IMR-90 (cell line): ENCODE measurements around the gene TVP23A. TPM values are rescaled to one million over a fixed set of nuclear protein-coding genes. Genes with fewer than 3 reads are reported as not detected.

Experiments
- ATAC-seq: fragments of 200-7000 bp; cut with Tn5 transposase; 2 replicates; pipeline ENCODE4 v1.9.1; 2020; ENCODE audit warnings: low read depth, mild to moderate bottlenecking, moderate library complexity
- BruUV-seq: library from RNA; stranded (reverse); fragments of 400-500 nt; replicated peaks from 2 replicates; lab custom pipeline; 2021; lab: Mats Ljungman, UMichigan
- CTCF ChIA-PET: fragments of 300-600 bp; formaldehyde crosslinking; extraction: SDS; loops from one replicate; lab custom pipeline; 2021; ENCODE audit warnings: antibody characterized with exemption; lab: Yijun Ruan, JAX
- POLR2A ChIA-PET: fragments of 300-600 bp; sonication (Branson Sonifier 250); formaldehyde crosslinking; loops from one replicate; lab custom pipeline; 2022; ENCODE audit warnings: antibody characterized with exemption; ENCODE audit not compliant: unreplicated experiment; lab: Charles Lee
- DNase-seq: peaks from one replicate; pipeline ENCODE4 v3.0.0; 2013
- H2AFZ ChIP-seq: replicated peaks from 2 replicates; pipeline ENCODE3; 2013; ENCODE audit warnings: low read length, mild to moderate bottlenecking; ENCODE audit not compliant: poor library complexity
- H2AK5ac ChIP-seq: 2 replicates; pipeline ENCODE4 v1.6.1; 2013; ENCODE audit warnings: low read depth, low read length, inconsistent platforms
- H2AK9ac ChIP-seq: replicated peaks from 2 replicates; pipeline ENCODE3; 2013; ENCODE audit warnings: mild to moderate bottlenecking, low read depth, low read length, moderate library complexity; ENCODE audit not compliant: poor library complexity
- H2BK120ac ChIP-seq: 2 replicates; pipeline ENCODE4 v1.6.1; 2013; ENCODE audit warnings: low read depth, low read length, inconsistent platforms
- H2BK15ac ChIP-seq: 3 replicates; pipeline ENCODE4 v1.6.1; 2013; ENCODE audit warnings: low read depth, low read length, inconsistent platforms
- H2BK20ac ChIP-seq: 2 replicates; pipeline ENCODE4 v1.6.1; 2013; ENCODE audit warnings: low read depth, mild to moderate bottlenecking, inconsistent platforms, low read length, moderate library complexity
- H2BK5ac ChIP-seq: 2 replicates; pipeline ENCODE4 v1.6.1; 2013; ENCODE audit warnings: mild to moderate bottlenecking, low read depth, low read length, inconsistent platforms; ENCODE audit not compliant: poor library complexity, severe bottlenecking
- H3K14ac ChIP-seq: replicated peaks from 2 replicates; pipeline ENCODE4 v1.6.1; 2013; ENCODE audit warnings: low read depth, low read length, inconsistent platforms
- H3K18ac ChIP-seq: 2 replicates; pipeline ENCODE4 v1.6.1; 2013; ENCODE audit warnings: low read depth, low read length, control low read depth
- H3K23ac ChIP-seq: 2 replicates; pipeline ENCODE4 v1.6.1; 2013; ENCODE audit warnings: low read depth, low read length, inconsistent platforms
- H3K27ac ChIP-seq: 2 replicates; pipeline ENCODE4 v1.5.1; 2013; ENCODE audit warnings: mild to moderate bottlenecking, control low read depth, low read length; ENCODE audit not compliant: insufficient read depth
- H3K27me3 ChIP-seq: 2 replicates; pipeline ENCODE4 v1.6.1; 2013; ENCODE audit warnings: low read length; ENCODE audit not compliant: control insufficient read depth, insufficient read depth
- H3K36me3 ChIP-seq: 2 replicates; pipeline ENCODE4 v1.6.1; 2013; ENCODE audit warnings: low read length, mixed read lengths; ENCODE audit not compliant: control insufficient read depth, insufficient read depth
- H3K4ac ChIP-seq: 2 replicates; pipeline ENCODE4 v1.6.1; 2013; ENCODE audit warnings: low read depth, low read length, inconsistent platforms
- H3K4me1 ChIP-seq: 2 replicates; pipeline ENCODE4 v1.6.1; 2013; ENCODE audit warnings: low read length, mixed read lengths; ENCODE audit not compliant: control insufficient read depth, insufficient read depth
- H3K4me2 ChIP-seq: 2 replicates; pipeline ENCODE4 v1.6.1; 2013; ENCODE audit warnings: low read depth, mild to moderate bottlenecking, control low read depth, low read length, moderate library complexity
- H3K4me3 ChIP-seq: 2 replicates; pipeline ENCODE4 v1.5.1; 2013; ENCODE audit warnings: low read depth, mild to moderate bottlenecking, control low read depth, low read length, moderate library complexity; ENCODE audit not compliant: insufficient read depth
- H3K56ac ChIP-seq: 2 replicates; pipeline ENCODE4 v1.6.1; 2013; ENCODE audit warnings: low read length, inconsistent platforms; ENCODE audit not compliant: insufficient read depth; ENCODE audit errors: extremely low read depth
- H3K79me1 ChIP-seq, 2 experiments: 2 replicates each; pipeline ENCODE4 v1.6.1; 2013; ENCODE audit warnings: low read length in 2 of 2, inconsistent platforms in 1 of 2, low read depth in 1 of 2
- H3K9ac ChIP-seq: 2 replicates; pipeline ENCODE4 v1.6.1; 2013; ENCODE audit warnings: low read depth, low read length, control low read depth
- H3K9me1 ChIP-seq: 2 replicates; pipeline ENCODE4 v1.6.1; 2013; ENCODE audit warnings: low read length, inconsistent platforms; ENCODE audit not compliant: insufficient read depth
- H3K9me3 ChIP-seq: 2 replicates; pipeline ENCODE4 v1.6.1; 2013; ENCODE audit warnings: low read length; ENCODE audit not compliant: control insufficient read depth, insufficient read depth
- H4K20me1 ChIP-seq: 2 replicates; pipeline ENCODE4 v1.6.1; 2013; ENCODE audit warnings: low read length, inconsistent platforms; ENCODE audit not compliant: insufficient read depth
- H4K5ac ChIP-seq: 2 replicates; pipeline ENCODE4 v1.6.1; 2013; ENCODE audit warnings: mild to moderate bottlenecking, low read depth, low read length, control low read depth
- H4K8ac ChIP-seq, 2 experiments: 2 replicates each; pipeline ENCODE4 v1.6.1; 2013; ENCODE audit warnings: low read depth in 2 of 2, low read length in 2 of 2, control low read depth in 1 of 2, inconsistent platforms in 1 of 2
- H4K91ac ChIP-seq: 2 replicates; pipeline ENCODE4 v1.6.1; 2013; ENCODE audit warnings: low read depth, low read length, inconsistent platforms; ENCODE audit not compliant: insufficient read depth
- BHLHE40 ChIP-seq: fragments of 150-350 bp; IDR thresholded peaks from 2 replicates; pipeline ENCODE4 v1.6.1; 2016; ENCODE audit warnings: mild to moderate bottlenecking, low read depth, low read length
- CEBPB ChIP-seq: IDR thresholded peaks from 2 replicates; pipeline ENCODE4 v1.6.1; 2012; ENCODE audit warnings: low read depth, low read length, improper control_type of control experiment
- CHD1 ChIP-seq: IDR thresholded peaks from 2 replicates; pipeline ENCODE4 v1.6.1; 2012; ENCODE audit warnings: low read depth, low read length, improper control_type of control experiment
- CTCF ChIP-seq: conservative IDR thresholded peaks from 2 replicates; pipeline ENCODE4 v1.5.1; 2012; ENCODE audit warnings: mild to moderate bottlenecking, low read depth, low read length, improper control_type of control experiment
- ELK1 ChIP-seq: fragments of 150-350 bp; IDR thresholded peaks from 2 replicates; pipeline ENCODE4 v1.6.1; 2016; ENCODE audit warnings: low read depth, mild to moderate bottlenecking, low read length, moderate library complexity, borderline replicate concordance
- FOS ChIP-seq: fragments of 150-350 bp; IDR thresholded peaks from 2 replicates; pipeline ENCODE4 v1.6.1; 2016; ENCODE audit warnings: low read depth, low read length
- MAFK ChIP-seq: IDR thresholded peaks from 2 replicates; pipeline ENCODE4 v1.6.1; 2012; ENCODE audit warnings: low read depth, low read length, improper control_type of control experiment
- MAZ ChIP-seq: IDR thresholded peaks from 2 replicates; pipeline ENCODE4 v1.6.1; 2012; ENCODE audit warnings: low read depth, mild to moderate bottlenecking, low read length, improper control_type of control experiment, moderate library complexity, borderline replicate concordance
- MXI1 ChIP-seq: IDR thresholded peaks from 2 replicates; pipeline ENCODE4 v1.6.1; 2012; ENCODE audit warnings: low read depth, mild to moderate bottlenecking, low read length, moderate library complexity, borderline replicate concordance
- POLR2A ChIP-seq: IDR thresholded peaks from 2 replicates; pipeline ENCODE4 v1.6.1; 2012; ENCODE audit warnings: mild to moderate bottlenecking, low read depth, low read length
- RAD21 ChIP-seq: IDR thresholded peaks from 2 replicates; pipeline ENCODE4 v1.6.1; 2012; ENCODE audit warnings: low read length, improper control_type of control experiment
- RCOR1 ChIP-seq: IDR thresholded peaks from 2 replicates; pipeline ENCODE4 v1.6.1; 2012; ENCODE audit warnings: mild to moderate bottlenecking, low read length, improper control_type of control experiment; ENCODE audit not compliant: insufficient replicate concordance
- RFX5 ChIP-seq: IDR thresholded peaks from 2 replicates; pipeline ENCODE4 v1.8.0; 2012; ENCODE audit warnings: low read depth, mild to moderate bottlenecking, low read length, moderate library complexity
- SMC3 ChIP-seq: fragments of 150-350 bp; IDR thresholded peaks from 2 replicates; pipeline ENCODE4 v1.6.1; 2016; ENCODE audit warnings: low read depth, mild to moderate bottlenecking, antibody characterized with exemption, low read length, moderate library complexity
- USF2 ChIP-seq: fragments of 150-350 bp; IDR thresholded peaks from 2 replicates; pipeline ENCODE4 v1.6.1; 2017; ENCODE audit warnings: mild to moderate bottlenecking, antibody characterized with exemption, low read length, low read depth
- WGBS, 2 experiments: methylation state at CpG; one replicate each; pipeline versions ENCODE4 v1.1.5 to v1.1.7; 2013; ENCODE audit warnings: missing lambda C conversion rate in 2 of 2; ENCODE audit not compliant: insufficient read length in 1 of 2; ENCODE audit errors: extremely low coverage in 2 of 2; 5-methylcytosine and 5-hydroxymethylcytosine counted together
- dilution Hi-C: fragments of 300-500 bp; cut with HindIII; formaldehyde crosslinking; loops from one replicate; pipeline ENCODE4 v1.14.3; 2018; ENCODE audit warnings: low sequenced_read_pairs; ENCODE audit not compliant: unreplicated experiment
- in situ Hi-C: fragments of 300-500 bp; cut with MboI; formaldehyde crosslinking; loops from 3 replicates; pipeline ENCODE4 v1.14.3; 2019; ENCODE audit warnings: low sequenced_read_pairs, inconsistent platforms, mixed read lengths
- intact Hi-C: fragments of 100-400 bp; cut with micrococcal nuclease; formaldehyde crosslinking; loops from 2 replicates; pipeline ENCODE4 v1.10.0; 2022
- polyA plus RNA-seq, 3 experiments: library from polyadenylated mRNA; depleted of rRNA; stranded (reverse); fragments of >200 nt; gene quantifications; 2 replicates each; pipeline ENCODE4 v1.2.3, GENCODE V29; 2012; ENCODE audit warnings: low replicate concordance in 1 of 3
- total RNA-seq: library from RNA; depleted of rRNA; stranded (reverse); fragments of >200 nt; gene quantifications from 2 replicates; pipeline ENCODE4 v1.2.3, GENCODE V29; 2012

TVP23A gene
- total and polyA plus RNA-seq, 2 of the 4 experiments (the other 2 are of a cell fraction), result not detected

GRCh38 chr16:10833271-10833670 is 14.7 kb upstream of the TVP23A start:
- intact Hi-C loops, result no loop called here
- Histone ChIP-seq H3K79me1 (no peaks in the 10 kb centered on the region), H3K4ac (no peak overlapping the region), H3K4me3 (no peak overlapping the region), H2BK120ac (no peak overlapping the region), H3K9ac (no peak overlapping the region), H3K23ac (no peak overlapping the region), H4K5ac (no peak overlapping the region), H2BK15ac (no peak overlapping the region), H3K4me1 (peaks cover 8% of the 10 kb centered on the region; the same call in 1 of the 2 replicates), H3K56ac (no peak overlapping the region), H3K4me2 (no peak overlapping the region), H3K9me1 (no peaks in the 10 kb centered on the region), H3K36me3 (no peaks in the 10 kb centered on the region), H2BK20ac (no peak overlapping the region), H2BK5ac (no peak overlapping the region), H4K8ac (no peak overlapping the region), H4K20me1 (no peaks in the 10 kb centered on the region), H3K27ac (no peak overlapping the region), H3K9me3 (no peaks in the 10 kb centered on the region), H3K14ac (no peak overlapping the region), H2AK9ac (no peak overlapping the region), H4K91ac (no peak overlapping the region), H2AFZ (no peak overlapping the region), H3K27me3 (peaks cover 10% of the 10 kb centered on the region), H2AK5ac (no peak overlapping the region), H3K18ac (no peak overlapping the region)
- ATAC-seq, result no peak
- ChIA-PET POLR2A (no interaction called here), CTCF (no interaction called here)
- TF ChIP-seq MXI1, result no peak
- no peak for TF ChIP-seq POLR2A
- no peak for TF ChIP-seq RFX5
- no peak for TF ChIP-seq CTCF
- TF ChIP-seq CHD1, result no peak
- no peak for TF ChIP-seq SMC3
- TF ChIP-seq USF2, result no peak
- TF ChIP-seq ELK1, result no peak
- no peak for TF ChIP-seq RCOR1
- no peak for TF ChIP-seq MAZ
- no peak for TF ChIP-seq BHLHE40
- no peak for TF ChIP-seq RAD21
- no peak for TF ChIP-seq FOS
- no peak for TF ChIP-seq MAFK
- no peak for TF ChIP-seq CEBPB
- in situ Hi-C loops, result no loop called here
- 73% methylated on average over 2 of the region's 5 CpGs; no CpG with 5 or more reads in 1 of the 2 experiments for WGBS, 2 experiments
- no TSS peak for BruUV-seq
- DNase-seq, result no peak
- dilution Hi-C loops, result no loop called here
